Right renal pelvis (tissue), 4 donors: ENCODE results near the gene PKD2. TPM values are rescaled to one million over a fixed set of nuclear protein-coding genes. Genes with fewer than 3 reads are reported as not detected.
"Not testable (repeated sequence)": the region's sequence is repeated elsewhere in the genome, so short reads cannot be mapped to it uniquely, and the experiment has no call there.

Experiments
- DNase-seq, 4 donors: peaks; one replicate each; pipeline ENCODE4 v3.0.0-alpha.2; 2013; ENCODE audit warnings: low read depth in 4 of 4, low spot score in 3 of 4, missing footprints in 1 of 4
- polyA plus RNA-seq, 4 donors: library from polyadenylated mRNA; unstranded; fragments of 120-200 nt; gene quantifications; one replicate each; pipeline ENCODE4 v1.2.1, GENCODE V29; 2013; ENCODE audit not compliant: insufficient read length in 4 of 4

Gene PKD2
- polyA plus RNA-seq, 4 donors, result 60.2 to 77.0 (median 68.6) TPM

DNA sequence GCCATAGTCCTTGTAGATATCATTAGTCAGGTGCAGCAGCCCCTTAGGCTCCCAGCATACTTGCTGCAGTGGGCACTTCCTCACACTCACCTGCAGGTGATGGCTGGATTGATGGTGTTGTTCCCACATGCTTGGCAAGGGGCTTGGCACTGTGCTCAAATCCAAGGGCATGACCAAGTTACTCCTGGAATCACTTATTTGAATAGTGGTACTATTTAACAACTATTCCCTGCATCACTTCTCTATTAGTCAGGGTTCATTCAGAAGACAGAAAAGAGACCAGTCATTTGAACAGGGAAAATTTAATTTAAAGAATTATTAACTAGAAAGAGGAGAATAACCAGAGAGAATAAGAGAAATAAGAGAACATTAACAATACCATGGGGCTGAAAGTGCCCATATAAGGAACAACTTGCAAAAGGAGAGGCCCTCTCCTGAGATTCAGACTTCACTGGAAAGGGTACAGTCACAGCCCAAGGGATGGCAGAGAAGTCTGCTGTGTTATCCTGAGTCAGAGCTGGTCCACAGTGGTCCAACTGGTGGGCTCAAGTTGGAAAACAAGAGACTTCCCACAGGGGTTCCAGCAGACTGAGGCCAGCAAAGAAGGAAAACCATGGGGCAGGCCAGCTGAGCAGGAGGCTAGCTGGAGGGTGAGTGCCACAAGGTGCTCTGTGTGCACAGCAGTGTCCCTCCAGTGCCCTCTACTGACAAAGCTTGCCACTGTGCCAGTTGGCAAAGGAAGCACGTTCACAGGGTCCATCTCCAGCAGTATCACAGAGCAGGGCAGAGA lies 22.1 kb upstream of the PKD2 start:
- no peak for DNase-seq

DNA sequence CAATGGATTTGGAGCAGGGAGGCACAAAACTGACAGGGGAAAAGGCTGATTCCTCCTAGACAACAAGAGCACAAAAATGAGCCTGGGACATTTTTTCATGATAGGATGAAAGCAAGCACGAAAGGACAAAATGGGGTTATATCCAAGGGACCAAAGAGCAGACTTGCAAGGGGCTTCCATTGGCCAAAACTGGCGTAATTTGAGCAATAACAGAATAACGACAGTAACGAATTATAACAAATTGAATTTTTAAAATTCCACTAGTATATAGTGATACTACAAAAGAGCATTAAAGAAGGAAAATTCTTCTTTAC lies 21.6 kb upstream of the PKD2 start:
- DNase-seq, result no peak

DNA sequence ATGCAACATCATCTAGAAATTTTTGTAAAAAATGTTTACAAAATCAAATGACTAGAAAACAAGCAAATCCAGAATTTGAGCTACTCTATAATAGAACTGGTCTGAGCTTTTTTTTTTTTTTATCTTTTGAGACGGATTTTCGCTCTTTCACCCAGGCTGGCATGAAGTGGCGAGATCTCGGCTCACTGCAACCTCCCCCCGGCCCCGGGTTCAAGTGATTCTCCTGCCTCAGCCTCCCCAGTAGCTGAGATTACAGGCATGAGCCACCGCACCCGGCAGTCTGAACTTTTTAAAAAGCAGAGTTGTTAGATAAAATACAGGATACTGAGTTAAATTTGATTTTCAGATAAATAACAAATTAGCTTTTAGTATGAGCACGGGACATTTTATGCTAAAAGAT lies 20.9 kb upstream of the PKD2 start:
- no peak for DNase-seq

DNA sequence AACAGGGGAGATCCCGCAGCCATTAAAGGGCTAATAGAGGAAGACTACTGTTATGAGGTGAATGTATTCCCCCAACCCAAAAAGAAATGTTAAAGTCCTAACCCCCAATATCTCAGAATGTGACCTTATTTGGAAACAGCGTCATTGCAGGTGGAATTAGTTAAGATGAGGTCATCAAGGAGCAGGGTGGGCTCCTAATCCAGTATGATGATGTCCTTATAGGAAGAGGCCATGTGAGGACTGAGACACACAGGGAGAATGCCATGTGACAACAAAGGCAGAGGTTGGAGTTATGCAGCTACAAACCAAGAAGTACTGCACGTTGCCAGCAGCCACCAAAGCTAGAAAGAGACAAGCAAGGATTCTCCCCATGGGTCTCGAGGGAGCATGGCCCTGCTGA lies 17.7 kb upstream of the PKD2 start:
- DNase-seq, result no peak

DNA sequence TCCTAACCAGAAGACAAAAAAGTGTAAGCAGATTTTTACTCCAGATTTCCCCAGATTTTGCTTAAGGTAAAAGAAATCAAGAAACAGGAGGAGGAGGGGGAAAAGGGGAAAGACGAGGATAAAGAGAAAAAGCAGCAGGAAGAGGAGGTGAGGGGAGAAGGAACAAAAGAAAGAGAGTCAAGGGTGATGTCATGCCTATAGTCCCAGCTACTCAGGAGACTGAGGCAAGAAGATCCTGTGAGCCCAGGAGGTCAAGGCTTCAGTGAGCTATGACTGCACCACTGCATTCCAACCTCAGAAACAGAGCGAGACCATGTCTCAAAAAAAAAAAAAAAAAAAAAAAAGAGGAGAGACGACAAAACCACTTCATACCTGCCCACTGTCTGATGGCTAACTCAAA lies 12.0 kb upstream of the PKD2 start:
- no peak for DNase-seq

DNA sequence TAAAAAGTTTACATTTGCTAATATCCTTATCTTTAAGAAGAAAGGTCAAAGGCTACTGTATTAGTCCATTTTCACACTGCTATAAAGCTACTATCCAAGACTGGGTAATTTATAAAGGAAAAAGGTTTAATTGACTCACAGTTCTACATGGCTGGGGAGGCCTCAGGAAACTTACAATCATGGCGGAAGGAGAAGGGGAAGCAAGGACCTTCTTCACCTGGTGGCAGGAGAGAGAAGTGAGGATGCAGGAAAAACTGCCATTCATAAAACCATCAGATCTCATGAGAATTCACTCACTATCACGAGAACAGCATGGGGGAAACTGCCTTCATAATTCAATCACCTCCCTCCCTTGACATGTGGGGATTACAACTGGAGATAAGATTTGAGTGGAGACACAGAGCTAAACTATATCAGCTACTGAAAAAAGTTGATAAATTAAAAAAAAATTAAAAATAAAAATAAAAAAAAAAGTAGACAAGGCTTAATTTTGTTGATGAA lies 8.2 kb upstream of the PKD2 start:
- not testable (repeated sequence) for DNase-seq

DNA sequence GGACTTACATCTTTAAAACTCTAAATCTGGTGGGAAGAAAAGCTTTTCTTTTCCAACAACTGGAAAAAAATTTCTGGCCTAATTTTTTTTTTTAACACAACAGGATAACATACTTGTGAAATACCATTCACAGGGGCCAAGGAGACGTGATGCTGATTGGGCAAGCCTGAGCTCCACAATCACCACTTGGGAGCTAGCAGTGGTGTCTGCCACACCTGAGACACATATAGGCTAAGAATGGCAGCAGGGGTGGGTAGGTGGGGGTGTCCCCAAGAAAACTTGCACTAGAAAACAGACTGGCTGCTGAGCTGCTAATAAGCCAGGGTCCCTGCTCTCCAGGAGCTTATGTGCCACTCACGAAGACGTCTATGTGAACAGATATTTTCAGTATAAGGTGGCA lies 5.6 kb upstream of the PKD2 start:
- no peak for DNase-seq

DNA sequence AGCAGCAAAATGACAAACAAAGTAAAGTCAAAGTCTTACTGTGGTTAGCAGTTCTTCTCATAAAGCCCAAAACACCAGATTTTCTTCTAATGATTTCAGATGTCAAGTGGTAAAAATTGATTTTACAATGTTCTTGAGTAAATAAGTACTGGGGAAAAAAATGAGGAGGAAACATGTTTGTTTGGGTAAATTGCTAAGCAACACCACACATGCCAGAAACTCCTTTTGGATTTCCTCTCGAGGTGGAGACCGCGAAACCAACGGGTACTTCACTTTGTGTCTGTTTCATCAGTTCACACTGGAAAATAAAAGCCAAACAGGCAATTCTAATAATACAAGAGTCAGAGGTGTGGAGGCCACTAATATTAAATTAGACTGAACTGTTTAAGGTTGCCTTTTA lies 4.6 kb upstream of the PKD2 start:
- DNase-seq, result no peak

DNA sequence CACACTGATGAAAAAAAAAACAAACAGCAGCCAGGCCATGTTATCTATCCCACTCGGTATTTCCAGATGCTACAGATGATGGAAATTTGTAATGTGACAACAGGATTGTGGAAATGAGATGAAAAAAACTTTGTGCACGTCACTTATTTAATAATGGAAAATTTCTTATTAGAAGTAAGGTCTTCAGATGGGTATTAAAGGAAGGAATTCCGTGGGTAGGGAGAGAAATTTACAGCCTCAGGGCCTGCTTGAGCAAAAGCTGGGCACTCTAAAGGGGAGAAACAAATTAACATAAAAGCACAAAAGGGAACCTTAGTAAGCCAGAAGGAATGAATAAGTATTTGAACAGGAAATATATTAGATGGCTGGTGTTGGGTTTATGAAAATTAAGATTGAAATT lies 4.2 kb upstream of the PKD2 start:
- no peak for DNase-seq

DNA sequence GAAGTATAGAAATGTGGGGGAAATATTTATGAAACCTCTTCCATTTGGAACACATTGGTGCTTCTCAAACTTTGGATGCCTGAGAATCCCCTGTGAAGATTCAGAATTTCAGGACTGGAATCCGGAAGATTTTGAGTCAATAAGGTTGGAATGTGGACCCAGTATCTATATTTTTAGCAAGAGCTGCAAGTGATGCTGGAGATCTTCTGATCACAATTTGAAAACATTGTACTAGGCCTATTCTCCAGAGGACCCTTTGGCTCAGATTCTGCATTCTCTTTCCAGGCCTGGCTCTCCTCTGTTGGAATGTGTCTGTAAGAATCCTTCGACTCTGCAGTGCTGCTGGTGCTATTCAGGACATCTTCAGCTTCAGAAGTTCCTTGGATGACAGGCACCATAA lies 2.4 kb upstream of the PKD2 start:
- no peak for DNase-seq

DNA sequence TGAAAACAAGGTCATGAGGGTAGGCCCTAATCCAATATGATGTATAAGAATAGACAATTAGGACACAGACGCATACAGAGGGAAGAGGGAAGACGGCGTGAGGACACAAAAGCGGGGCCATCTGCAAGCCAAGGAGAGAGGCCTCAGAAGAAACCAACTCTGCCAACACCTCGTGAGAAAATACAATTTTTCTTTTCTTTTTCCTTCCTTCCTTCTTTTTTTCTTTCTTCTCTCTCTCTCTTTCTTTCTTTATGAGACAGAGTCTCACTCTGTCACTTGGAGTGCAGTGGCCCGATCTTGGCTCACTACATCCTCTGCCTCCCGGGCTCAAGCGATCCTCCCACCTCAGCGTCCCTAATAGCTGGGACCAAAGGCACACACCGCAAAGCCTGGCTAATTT lies 1.5 kb upstream of the PKD2 start:
- no peak for DNase-seq

DNA sequence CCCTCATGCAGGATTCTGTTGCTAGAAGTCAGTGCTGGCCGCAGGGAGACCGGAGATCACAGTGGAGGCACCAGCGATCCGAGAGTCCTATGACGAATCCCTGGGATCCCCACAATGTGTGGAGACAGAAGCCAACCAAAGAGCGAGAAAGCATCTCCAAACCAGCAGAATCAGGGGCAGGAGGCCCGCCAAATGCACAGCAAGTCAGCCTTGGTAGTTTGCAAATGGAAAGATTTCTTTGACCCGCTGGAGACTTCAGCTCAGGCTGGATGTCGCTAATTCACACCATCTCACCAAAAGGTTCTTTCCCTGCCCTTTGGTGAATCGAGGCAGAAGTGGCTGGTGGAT lies 505 bp upstream of the PKD2 start:
- DNase-seq, result no peak

DNA sequence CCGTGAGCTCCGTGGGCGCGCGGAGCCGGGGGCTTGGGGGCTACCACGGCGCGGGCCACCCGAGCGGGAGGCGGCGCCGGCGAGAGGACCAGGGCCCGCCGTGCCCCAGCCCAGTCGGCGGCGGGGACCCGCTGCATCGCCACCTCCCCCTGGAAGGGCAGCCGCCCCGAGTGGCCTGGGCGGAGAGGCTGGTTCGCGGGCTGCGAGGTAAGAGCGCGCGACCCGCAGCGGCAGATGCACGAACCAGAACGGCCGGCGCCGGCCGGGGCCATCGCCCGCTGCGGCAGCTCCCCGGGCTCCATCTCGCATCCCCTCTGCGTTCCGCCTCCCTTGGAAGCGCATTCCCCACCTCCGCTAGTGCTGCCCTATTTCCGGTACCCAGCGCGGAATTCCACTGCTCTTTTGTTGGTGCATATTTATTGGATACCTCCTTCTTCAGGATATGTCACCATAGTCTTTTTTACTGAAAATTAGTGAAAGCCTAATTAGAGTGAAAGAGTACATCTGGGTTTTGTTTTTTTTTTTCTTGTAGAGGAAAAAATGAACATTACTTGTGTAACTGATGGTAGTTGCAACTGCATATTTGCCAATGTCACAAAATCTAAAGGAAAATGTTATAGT lies 797 bp downstream of the PKD2 start:
- DNase-seq, result peak in 1 of 4 donors; percentile 28

DNA sequence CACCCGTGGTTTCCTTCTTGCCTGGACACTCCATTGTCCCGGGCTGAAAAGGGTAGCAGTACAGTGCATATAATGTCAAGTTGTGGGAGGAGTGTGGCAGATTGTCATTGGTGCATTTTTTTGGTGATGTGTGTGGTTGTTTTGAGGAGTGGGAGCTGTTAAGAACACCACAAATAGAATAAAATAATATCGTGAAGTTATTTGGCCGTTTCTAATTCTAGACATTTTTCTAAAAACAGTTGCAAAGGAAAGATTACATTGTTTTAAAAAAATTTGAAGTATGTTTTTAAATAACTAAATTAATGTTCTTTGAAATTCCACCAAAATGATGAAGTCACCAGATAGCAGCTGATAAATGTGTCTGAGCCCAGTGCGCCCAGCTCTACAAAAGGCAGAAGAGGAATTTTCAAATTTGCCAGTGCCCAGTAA lies 1.3 kb downstream of the PKD2 start:
- DNase-seq, result no peak

DNA sequence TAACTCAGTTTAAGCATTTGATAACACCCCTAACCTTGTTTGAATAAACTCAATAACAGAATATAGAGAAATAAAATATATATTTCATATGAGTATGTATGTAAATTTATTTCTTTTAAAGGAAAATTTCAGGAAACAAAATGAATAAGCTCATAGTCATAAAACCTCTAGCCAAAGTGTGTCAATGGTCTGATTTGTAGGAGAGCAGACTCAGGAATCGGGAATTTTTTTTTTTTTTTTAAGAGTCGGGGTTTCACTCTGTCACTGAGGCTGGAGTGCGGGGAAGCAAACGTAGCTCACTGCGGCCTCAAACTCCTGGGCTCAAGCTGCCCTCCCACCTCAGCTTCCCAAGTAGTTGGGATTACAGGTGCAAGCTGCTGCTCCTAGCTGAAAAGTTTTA lies 2.4 kb downstream of the PKD2 start:
- DNase-seq, result no peak

DNA sequence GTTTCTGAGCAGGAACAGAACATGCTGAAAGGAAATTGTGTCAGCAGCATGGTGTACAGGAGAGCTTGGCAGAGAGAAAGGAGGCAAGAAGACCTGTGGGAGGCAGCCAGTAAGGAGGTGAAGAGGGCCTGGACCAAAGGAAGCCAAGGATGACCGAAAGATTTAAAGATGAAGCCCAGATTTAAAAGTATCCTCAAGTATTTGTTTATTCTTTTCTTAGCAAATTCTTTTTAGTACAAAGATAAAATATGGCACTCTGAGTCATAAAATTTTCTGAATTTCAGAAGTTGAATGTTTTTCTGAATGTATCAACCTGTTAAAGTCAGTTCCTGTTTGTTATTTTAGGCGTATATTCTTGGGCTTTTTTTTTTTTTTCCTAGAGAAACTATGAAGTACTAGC lies 3.5 kb downstream of the PKD2 start:
- no peak for DNase-seq

DNA sequence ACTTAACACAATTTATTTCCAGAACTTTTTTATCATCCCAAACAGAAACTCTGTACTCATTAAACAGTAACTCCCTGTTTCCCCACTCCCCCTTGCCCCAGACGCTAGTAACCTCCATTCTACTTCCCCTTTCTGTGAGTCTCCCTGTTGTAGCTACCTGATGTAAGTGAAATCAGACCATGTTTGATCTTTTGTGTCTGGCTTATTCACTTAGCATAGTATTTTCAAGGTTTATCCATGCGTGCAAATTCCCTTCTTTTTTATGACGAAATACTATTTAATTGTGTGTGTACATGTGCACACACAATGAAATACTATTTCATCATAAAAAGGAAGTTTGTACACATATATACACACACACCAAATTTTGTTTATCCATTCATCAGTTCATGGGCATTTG lies 5.2 kb downstream of the PKD2 start:
- no peak for DNase-seq

DNA sequence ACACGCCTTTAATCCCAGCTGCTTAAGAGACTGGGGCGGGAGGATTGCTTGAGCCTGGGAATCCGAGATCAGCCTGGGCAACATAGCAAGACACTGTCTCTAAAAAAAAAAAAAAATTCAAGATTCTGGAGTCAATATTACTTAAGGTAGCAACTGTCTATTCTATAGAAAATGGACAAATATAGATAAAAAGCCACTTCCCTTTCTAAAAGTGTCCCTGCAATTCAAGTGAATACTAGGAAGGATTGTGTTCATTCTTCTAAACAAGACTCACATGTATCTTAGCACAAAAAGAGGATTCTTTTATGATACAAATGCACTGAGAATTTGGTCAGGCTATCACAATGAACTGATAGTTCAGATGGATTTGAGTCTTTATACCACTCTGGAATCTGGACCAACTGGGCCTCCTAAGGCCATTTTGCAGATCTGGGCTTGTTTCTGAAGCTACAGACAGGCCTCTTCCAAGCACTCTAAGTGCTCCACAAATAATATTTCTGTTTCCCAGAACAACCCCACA lies 7.0 kb downstream of the PKD2 start:
- DNase-seq, result no peak

DNA sequence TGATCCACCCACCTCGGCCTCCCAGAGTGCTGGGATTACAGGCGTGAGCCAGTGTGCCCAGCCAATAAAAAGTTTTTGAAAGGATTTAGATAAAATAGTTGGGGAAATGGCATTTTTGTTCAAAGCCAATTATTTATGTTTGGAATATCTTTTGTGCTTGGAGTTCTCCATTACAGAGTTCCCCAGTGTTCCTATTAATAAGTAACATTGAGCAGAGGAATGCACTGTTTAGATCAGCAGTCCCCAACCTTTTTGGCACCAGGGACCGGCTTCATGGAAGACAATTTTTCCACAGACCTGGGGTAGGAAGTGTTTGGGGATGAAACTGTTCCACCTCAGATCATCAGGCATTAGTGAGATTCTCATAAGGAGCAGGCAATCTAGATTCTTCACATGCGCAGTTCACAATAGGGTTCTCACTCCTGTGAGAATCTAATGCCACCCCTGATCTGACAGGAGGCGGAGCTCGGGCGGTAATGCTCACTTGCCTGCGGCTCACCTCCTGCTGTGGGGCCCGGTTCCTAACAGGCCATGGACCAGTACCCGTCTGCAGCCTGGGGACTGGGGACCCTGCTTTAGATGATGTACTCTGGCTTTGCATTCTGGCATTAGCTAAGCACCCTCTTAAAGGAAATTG lies 8.3 kb downstream of the PKD2 start:
- DNase-seq, result no peak

DNA sequence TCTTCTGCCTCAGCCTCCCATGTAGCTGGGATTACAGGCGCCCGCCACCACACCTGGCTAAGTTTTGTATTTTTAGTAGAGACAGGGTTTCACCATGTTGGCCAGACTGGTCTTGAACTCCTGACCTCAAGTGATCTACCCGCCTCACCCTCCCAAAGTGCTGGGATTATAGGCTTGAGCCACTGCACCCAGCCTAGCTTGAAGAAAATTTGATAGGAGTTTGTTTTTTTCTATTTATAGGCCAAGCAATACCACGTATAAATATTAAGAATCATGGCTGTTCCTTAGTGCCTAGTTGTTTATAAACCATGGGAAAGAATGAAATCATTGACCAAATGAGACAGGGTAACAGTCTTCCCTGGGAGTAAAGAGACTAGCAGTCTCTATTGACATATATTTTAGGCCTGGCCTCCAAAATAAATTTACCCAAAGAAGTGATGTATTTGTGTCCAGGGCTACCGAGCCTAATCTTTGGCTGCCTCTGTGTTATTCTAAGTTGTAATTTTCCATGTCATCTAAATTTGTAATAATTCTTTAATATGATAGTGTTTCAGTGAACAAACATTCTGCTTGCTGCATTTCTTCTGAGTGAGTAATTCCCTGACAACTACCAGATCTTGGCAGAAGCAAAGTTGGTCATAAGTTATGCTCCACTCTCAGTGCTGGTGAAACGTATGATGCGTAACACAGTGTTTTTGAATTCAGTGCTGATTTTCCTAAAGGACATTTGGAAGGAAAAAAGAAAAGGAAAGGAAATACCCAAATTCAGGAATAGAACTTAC lies 10.3 kb downstream of the PKD2 start:
- no peak for DNase-seq

DNA sequence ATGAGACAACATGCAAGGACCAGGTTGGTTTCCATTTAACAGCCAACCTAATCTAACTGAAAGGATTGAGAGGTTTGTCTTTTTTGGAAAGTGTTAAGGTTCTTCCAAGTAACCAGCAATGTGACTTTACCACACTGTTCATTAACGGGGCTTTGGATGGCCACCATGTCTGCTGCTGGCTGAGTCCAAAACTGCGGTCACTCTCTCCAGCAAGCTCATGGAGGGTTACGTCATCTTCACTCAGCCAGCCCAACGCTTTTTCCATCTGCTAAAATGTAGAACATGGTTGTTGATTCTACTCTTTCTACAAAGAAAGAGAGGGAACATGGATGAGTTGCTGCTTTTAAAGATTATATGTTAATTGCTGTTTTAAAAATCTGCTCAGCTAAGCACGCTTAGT lies 11.0 kb downstream of the PKD2 start:
- DNase-seq, result no peak
